Measurements from ENCODE around the gene LMOD1.

Gene LMOD1

DNA sequence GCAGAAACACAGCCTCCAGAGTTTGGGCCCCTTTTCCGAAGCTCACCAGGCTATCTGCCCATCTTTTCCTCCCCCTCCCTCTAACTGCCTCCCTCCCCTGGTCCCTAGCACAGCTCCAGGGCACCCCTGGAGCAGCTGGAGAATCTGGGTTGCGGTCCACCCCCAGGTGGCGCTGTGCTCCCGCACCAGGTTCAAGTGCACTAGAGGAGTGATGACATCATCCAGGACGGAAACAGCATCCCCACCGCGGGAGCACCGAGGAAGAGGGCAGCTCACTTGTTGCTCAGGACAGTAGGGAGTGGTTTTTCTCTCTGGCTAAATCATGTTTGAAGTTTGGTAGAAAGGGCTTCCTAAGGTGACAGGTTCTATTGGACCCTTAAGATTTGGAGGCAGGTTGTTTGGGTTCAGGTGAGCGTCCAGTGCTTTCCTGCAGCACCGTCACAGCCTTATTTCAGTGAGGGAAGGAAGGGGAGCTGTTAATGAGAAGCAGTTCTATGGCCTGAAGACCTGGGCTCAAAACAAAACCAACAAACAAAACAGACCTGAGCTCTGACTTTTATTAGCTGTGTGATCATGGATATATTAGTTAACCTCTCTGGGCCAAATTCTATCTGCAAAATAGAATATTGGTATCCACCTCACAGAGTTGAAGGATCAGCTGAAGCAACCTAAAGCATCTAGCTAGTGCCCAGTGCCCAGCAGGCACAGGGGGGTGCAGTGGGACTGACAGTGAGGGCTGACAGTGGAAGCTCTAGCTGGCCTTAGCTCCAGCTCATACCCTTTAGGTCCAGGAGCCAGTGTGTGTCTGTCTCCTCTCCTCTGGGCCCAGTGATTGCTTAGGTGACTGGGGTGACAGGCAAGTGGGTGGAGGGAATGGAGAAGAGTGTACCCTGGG is 50.2 kb downstream of the LMOD1 start:
- no peak overlapping the region for H3K23ac ChIP-seq (ENCODE audit: low read length in 2 of 2)
- DNase-seq = peak; percentile 90
- peak overlapping the region; percentile 13 for H3K9ac ChIP-seq (ENCODE audit: low read length)
- H3K9me3 ChIP-seq (ENCODE audit: control insufficient read depth, low read length) = no peaks in the 10 kb centered on the region
- no peak overlapping the region for H2AFZ ChIP-seq (ENCODE audit: low read depth, low read length)
- H3K27me3 ChIP-seq (ENCODE audit: control insufficient read depth in 1 of 2, insufficient read depth in 1 of 2, low read length in 2 of 2) = no peaks in the 10 kb centered on the region
- H2BK5ac ChIP-seq (ENCODE audit: low read depth, low read length, poor library complexity, severe bottlenecking) = no peak overlapping the region
- H3K14ac ChIP-seq (ENCODE audit: low read length in 2 of 2) = no peak overlapping the region
- no peak overlapping the region for H4K91ac ChIP-seq (ENCODE audit: low read length)
- peak overlapping the region in 1 of 2 experiments; percentile 75 for H2BK12ac ChIP-seq (ENCODE audit: low read length in 2 of 2)
- H2BK15ac ChIP-seq (ENCODE audit: low read depth, poor library complexity, severe bottlenecking) = no peak overlapping the region
- no peak overlapping the region for H3K4me3 ChIP-seq (ENCODE audit: insufficient read depth in 1 of 2, low read depth in 1 of 2, low read length in 2 of 2)
- H3K27ac ChIP-seq (ENCODE audit: low read length, poor library complexity, severe bottlenecking) = no peak overlapping the region
- no peak overlapping the region for H2BK120ac ChIP-seq (ENCODE audit: low read depth, low read length)
- H3K4me1 ChIP-seq (ENCODE audit: control insufficient read depth, insufficient read depth, low read depth, low read length) = peaks cover 7% of the 10 kb centered on the region
- peaks cover 14 to 30% of the 10 kb centered on the region in 2 experiments for H3K36me3 ChIP-seq (ENCODE audit: control insufficient read depth in 1 of 2, insufficient read depth in 2 of 2, low read depth in 1 of 2, low read length in 2 of 2)
- H3K79me1 ChIP-seq (replicated peaks; ENCODE audit: low read length, poor library complexity, severe bottlenecking) = no peaks in the 10 kb centered on the region
- no peak overlapping the region for H4K8ac ChIP-seq (ENCODE audit: low read length)
- H2AK5ac ChIP-seq (ENCODE audit: low read length, severe bottlenecking) = peak overlapping the region; percentile 37
- WGBS = 15% methylated on average over 9 of the region's 10 CpGs
- no peak overlapping the region for H3K4me2 ChIP-seq (ENCODE audit: low read length, poor library complexity, severe bottlenecking)
- no peak overlapping the region for H3K18ac ChIP-seq (ENCODE audit: low read depth in 1 of 2, low read length in 2 of 2)
- H3K4ac ChIP-seq (ENCODE audit: low read depth in 1 of 2, low read length in 2 of 2) = no peak overlapping the region

DNA sequence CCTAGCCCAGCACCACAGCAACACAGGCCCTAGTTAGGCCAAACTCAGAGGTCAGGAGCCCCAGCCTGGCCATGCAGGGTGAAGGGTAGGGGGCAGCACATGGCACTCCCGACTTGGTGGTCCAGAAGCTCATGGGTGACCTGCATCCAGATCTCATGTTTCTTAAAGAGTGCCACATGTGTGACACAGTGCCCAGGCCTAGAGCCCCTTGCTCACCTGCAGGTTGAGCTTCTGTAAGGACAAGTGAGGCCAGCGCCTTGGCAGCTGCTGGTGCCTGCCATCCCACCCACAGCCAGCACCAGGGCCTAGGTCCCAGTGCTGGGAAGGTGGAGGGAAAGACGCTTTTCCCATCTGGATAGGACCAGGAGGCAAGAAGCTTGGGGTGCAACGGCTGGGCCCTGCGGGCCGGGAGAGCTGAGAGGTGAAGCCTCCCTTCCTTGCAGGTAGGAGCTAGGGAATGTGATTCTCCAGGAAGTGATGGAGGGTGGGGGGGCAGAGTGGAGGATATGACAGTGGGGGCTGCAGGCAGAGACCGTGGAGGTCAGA is 51.2 kb downstream of the LMOD1 start:
- no peaks in the 10 kb centered on the region for H3K27me3 ChIP-seq (ENCODE audit: control insufficient read depth in 1 of 2, insufficient read depth in 1 of 2, low read length in 2 of 2)
- no peak for DNase-seq
- no peaks in the 10 kb centered on the region for H3K9me3 ChIP-seq (ENCODE audit: control insufficient read depth, low read length)
- H3K27ac ChIP-seq (ENCODE audit: low read length, poor library complexity, severe bottlenecking) = no peak overlapping the region
- H2AK5ac ChIP-seq (ENCODE audit: low read length, severe bottlenecking) = no peak overlapping the region
- 85% methylated on average over 7 of the region's 7 CpGs for WGBS
- no peaks in the 10 kb centered on the region for H3K79me1 ChIP-seq (replicated peaks; ENCODE audit: low read length, poor library complexity, severe bottlenecking)
- H2BK120ac ChIP-seq (ENCODE audit: low read depth, low read length) = no peak overlapping the region
- no peak overlapping the region for H4K91ac ChIP-seq (ENCODE audit: low read length)
- H4K8ac ChIP-seq (ENCODE audit: low read length) = no peak overlapping the region
- no peak overlapping the region for H3K4me2 ChIP-seq (ENCODE audit: low read length, poor library complexity, severe bottlenecking)
- H2BK15ac ChIP-seq (ENCODE audit: low read depth, poor library complexity, severe bottlenecking) = no peak overlapping the region
- H3K23ac ChIP-seq (ENCODE audit: low read length in 2 of 2) = no peak overlapping the region
- peaks cover 9% of the 10 kb centered on the region for H3K4me1 ChIP-seq (ENCODE audit: control insufficient read depth, insufficient read depth, low read depth, low read length)
- H2AFZ ChIP-seq (ENCODE audit: low read depth, low read length) = no peak overlapping the region
- no peak overlapping the region for H3K14ac ChIP-seq (ENCODE audit: low read length in 2 of 2)
- H2BK12ac ChIP-seq (ENCODE audit: low read length in 2 of 2) = no peak overlapping the region
- H3K4ac ChIP-seq (ENCODE audit: low read depth in 1 of 2, low read length in 2 of 2) = no peak overlapping the region
- no peak overlapping the region for H2BK5ac ChIP-seq (ENCODE audit: low read depth, low read length, poor library complexity, severe bottlenecking)
- peaks cover 19 to 38% of the 10 kb centered on the region in 2 experiments for H3K36me3 ChIP-seq (ENCODE audit: control insufficient read depth in 1 of 2, insufficient read depth in 2 of 2, low read depth in 1 of 2, low read length in 2 of 2)
- no peak overlapping the region for H3K18ac ChIP-seq (ENCODE audit: low read depth in 1 of 2, low read length in 2 of 2)
- no peak overlapping the region for H3K4me3 ChIP-seq (ENCODE audit: insufficient read depth in 1 of 2, low read depth in 1 of 2, low read length in 2 of 2)
- H3K9ac ChIP-seq (ENCODE audit: low read length) = no peak overlapping the region

GRCh38 chr1:201894343-201895119 is 51.8 kb downstream of the LMOD1 start:
- no peak overlapping the region for H3K9ac ChIP-seq (ENCODE audit: low read length)
- H3K79me1 ChIP-seq (replicated peaks; ENCODE audit: low read length, poor library complexity, severe bottlenecking) = no peaks in the 10 kb centered on the region
- no peaks in the 10 kb centered on the region for H3K9me3 ChIP-seq (ENCODE audit: control insufficient read depth, low read length)
- H4K91ac ChIP-seq (ENCODE audit: low read length) = no peak overlapping the region
- no peak overlapping the region for H3K4me2 ChIP-seq (ENCODE audit: low read length, poor library complexity, severe bottlenecking)
- no peak overlapping the region for H4K8ac ChIP-seq (ENCODE audit: low read length)
- no peak overlapping the region for H3K27ac ChIP-seq (ENCODE audit: low read length, poor library complexity, severe bottlenecking)
- no peaks in the 10 kb centered on the region for H3K27me3 ChIP-seq (ENCODE audit: control insufficient read depth in 1 of 2, insufficient read depth in 1 of 2, low read length in 2 of 2)
- no peak overlapping the region for H2BK12ac ChIP-seq (ENCODE audit: low read length in 2 of 2)
- H2BK120ac ChIP-seq (ENCODE audit: low read depth, low read length) = no peak overlapping the region
- H2BK5ac ChIP-seq (ENCODE audit: low read depth, low read length, poor library complexity, severe bottlenecking) = no peak overlapping the region
- H3K14ac ChIP-seq (ENCODE audit: low read length in 2 of 2) = no peak overlapping the region
- peak overlapping the region; percentile 8 for H2AFZ ChIP-seq (ENCODE audit: low read depth, low read length)
- peaks cover 19 to 33% of the 10 kb centered on the region in 2 experiments for H3K36me3 ChIP-seq (ENCODE audit: control insufficient read depth in 1 of 2, insufficient read depth in 2 of 2, low read depth in 1 of 2, low read length in 2 of 2)
- no peak for DNase-seq
- no peak overlapping the region for H3K4ac ChIP-seq (ENCODE audit: low read depth in 1 of 2, low read length in 2 of 2)
- no peak overlapping the region for H3K4me3 ChIP-seq (ENCODE audit: insufficient read depth in 1 of 2, low read depth in 1 of 2, low read length in 2 of 2)
- no peak overlapping the region for H2AK5ac ChIP-seq (ENCODE audit: low read length, severe bottlenecking)
- WGBS = 63% methylated on average over 5 of the region's 5 CpGs
- peaks cover 12% of the 10 kb centered on the region for H3K4me1 ChIP-seq (ENCODE audit: control insufficient read depth, insufficient read depth, low read depth, low read length)
- no peak overlapping the region for H3K18ac ChIP-seq (ENCODE audit: low read depth in 1 of 2, low read length in 2 of 2)
- H2BK15ac ChIP-seq (ENCODE audit: low read depth, poor library complexity, severe bottlenecking) = no peak overlapping the region
- no peak overlapping the region for H3K23ac ChIP-seq (ENCODE audit: low read length in 2 of 2)

- Histone ChIP-seq H2BK120ac (ENCODE audit: low read depth, low read length) (no peak overlapping the region), H3K36me3 (ENCODE audit: control insufficient read depth in 1 of 2, insufficient read depth in 2 of 2, low read depth in 1 of 2, low read length in 2 of 2) (peaks cover 19 to 26% of the 10 kb centered on the region in 2 experiments), H3K4ac (ENCODE audit: low read depth in 1 of 2, low read length in 2 of 2) (no peak overlapping the region), H3K14ac (ENCODE audit: low read length in 2 of 2) (no peak overlapping the region), H4K91ac (ENCODE audit: low read length) (no peak overlapping the region), H2BK15ac (ENCODE audit: low read depth, poor library complexity, severe bottlenecking) (no peak overlapping the region), H2AK5ac (ENCODE audit: low read length, severe bottlenecking) (no peak overlapping the region), H3K27me3 (ENCODE audit: control insufficient read depth in 1 of 2, insufficient read depth in 1 of 2, low read length in 2 of 2) (no peaks in the 10 kb centered on the region), H3K23ac (ENCODE audit: low read length in 2 of 2) (no peak overlapping the region), H3K4me3 (ENCODE audit: insufficient read depth in 1 of 2, low read depth in 1 of 2, low read length in 2 of 2) (no peak overlapping the region), H3K18ac (ENCODE audit: low read depth in 1 of 2, low read length in 2 of 2) (no peak overlapping the region), H3K4me2 (ENCODE audit: low read length, poor library complexity, severe bottlenecking) (no peak overlapping the region), H2BK5ac (ENCODE audit: low read depth, low read length, poor library complexity, severe bottlenecking) (no peak overlapping the region), H2AFZ (ENCODE audit: low read depth, low read length) (no peak overlapping the region), H3K4me1 (ENCODE audit: control insufficient read depth, insufficient read depth, low read depth, low read length) (peaks cover 18% of the 10 kb centered on the region), H2BK12ac (ENCODE audit: low read length in 2 of 2) (no peak overlapping the region), H4K8ac (ENCODE audit: low read length) (no peak overlapping the region), H3K9ac (ENCODE audit: low read length) (no peak overlapping the region), H3K9me3 (ENCODE audit: control insufficient read depth, low read length) (no peaks in the 10 kb centered on the region), H3K27ac (ENCODE audit: low read length, poor library complexity, severe bottlenecking) (no peak overlapping the region), H3K79me1 (replicated peaks; ENCODE audit: low read length, poor library complexity, severe bottlenecking) (peaks cover 7% of the 10 kb centered on the region)
- 63% methylated on average over 3 of the region's 3 CpGs for WGBS
- no peak for DNase-seq
Measured at GRCh38 chr1:201893431-201893830, 52.9 kb downstream of the LMOD1 start.
